KMS-11 (cell line): Measurements from ENCODE around the gene FAM117A.

Source experiments
- H2AFZ ChIP-seq: fragments of 200-600 bp; sonication (generic); 2 replicates; pipeline ENCODE4 v1.6.1; 2016; ENCODE audit warnings: antibody characterized with exemption, mixed run types, low read depth
- H3K27ac ChIP-seq: fragments of 200-600 bp; sonication (generic); 2 replicates; pipeline ENCODE4 v1.6.1; 2016; ENCODE audit warnings: mild to moderate bottlenecking, mixed run types
- H3K27me3 ChIP-seq: fragments of 200-600 bp; sonication (generic); 2 replicates; pipeline ENCODE4 v1.6.1; 2017; ENCODE audit warnings: mild to moderate bottlenecking, low read depth, mixed run types, moderate library complexity; ENCODE audit not compliant: insufficient read depth
- H3K36me3 ChIP-seq: fragments of 200-600 bp; sonication (generic); 2 replicates; pipeline ENCODE4 v1.6.1; 2017; ENCODE audit warnings: mild to moderate bottlenecking, mixed run types; ENCODE audit not compliant: insufficient read depth
- H3K4me1 ChIP-seq: fragments of 200-600 bp; sonication (generic); 2 replicates; pipeline ENCODE4 v1.6.1; 2016; ENCODE audit warnings: mild to moderate bottlenecking, low read depth, mixed run types; ENCODE audit not compliant: poor library complexity, severe bottlenecking
- H3K4me2 ChIP-seq: fragments of 200-600 bp; sonication (generic); 2 replicates; pipeline ENCODE4 v1.7.0; 2016; ENCODE audit warnings: mild to moderate bottlenecking, mixed run types
- H3K4me3 ChIP-seq: fragments of 200-600 bp; sonication (generic); IDR thresholded peaks from 2 replicates; pipeline ENCODE4 v1.6.1; 2017; ENCODE audit warnings: low read depth, low read length, mixed read lengths; ENCODE audit not compliant: insufficient read depth
- H3K79me2 ChIP-seq: fragments of 200-600 bp; sonication (generic); 2 replicates; pipeline ENCODE4 v1.6.1; 2016; ENCODE audit warnings: low read depth, mixed run types; ENCODE audit not compliant: insufficient read depth
- H3K9ac ChIP-seq: fragments of 200-600 bp; sonication (generic); 2 replicates; pipeline ENCODE4 v1.6.1; 2016; ENCODE audit warnings: mild to moderate bottlenecking, mixed run types
- H4K20me1 ChIP-seq: fragments of 200-600 bp; sonication (generic); 2 replicates; pipeline ENCODE4 v1.6.1; 2016; ENCODE audit warnings: mild to moderate bottlenecking, mixed run types; ENCODE audit not compliant: insufficient read depth
- TF ChIP-seq, protein P1 (sequence below): fragments of 200-600 bp; sonication (generic); conservative IDR thresholded peaks from 2 replicates; pipeline ENCODE4 v1.6.1; 2017; ENCODE audit warnings: low read depth, mild to moderate bottlenecking, antibody characterized with exemption, low read length, moderate library complexity, mixed read lengths

The FAM117A gene

DNA sequence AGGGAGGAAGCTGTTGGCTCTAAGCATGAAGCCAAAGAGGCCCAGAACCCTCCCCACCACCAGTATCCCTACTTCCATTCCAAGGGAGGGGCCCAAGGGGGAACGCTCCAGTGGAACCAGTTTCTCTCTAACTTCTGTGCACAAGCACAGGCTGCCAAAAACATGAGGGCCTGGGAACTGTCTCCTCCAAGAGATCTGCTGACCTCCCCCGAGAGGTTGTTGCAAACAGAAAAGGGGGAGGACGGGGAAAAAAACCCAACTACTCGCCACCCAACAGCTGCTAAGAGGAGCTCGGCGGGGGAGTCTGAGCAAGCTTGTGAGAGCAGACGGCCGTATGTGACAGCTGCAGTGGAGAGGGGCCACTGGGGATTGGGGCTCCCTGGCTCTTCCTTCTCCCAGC lies 40.5 kb downstream of the FAM117A start:
- Histone ChIP-seq H3K4me3 (no peak overlapping the region), H3K9ac (no peak overlapping the region), H3K79me2 (peaks cover 32% of the 10 kb centered on the region; the same call in 1 of the 2 replicates), H2AFZ (no peak overlapping the region), H3K27me3 (no peaks in the 10 kb centered on the region), H3K27ac (no peak overlapping the region), H3K4me1 (peaks cover 3% of the 10 kb centered on the region), H4K20me1 (no peaks in the 10 kb centered on the region), H3K36me3 (peaks cover 22% of the 10 kb centered on the region; the same call in 1 of the 2 replicates), H3K4me2 (no peak overlapping the region)
- TF ChIP-seq, protein P1, sequence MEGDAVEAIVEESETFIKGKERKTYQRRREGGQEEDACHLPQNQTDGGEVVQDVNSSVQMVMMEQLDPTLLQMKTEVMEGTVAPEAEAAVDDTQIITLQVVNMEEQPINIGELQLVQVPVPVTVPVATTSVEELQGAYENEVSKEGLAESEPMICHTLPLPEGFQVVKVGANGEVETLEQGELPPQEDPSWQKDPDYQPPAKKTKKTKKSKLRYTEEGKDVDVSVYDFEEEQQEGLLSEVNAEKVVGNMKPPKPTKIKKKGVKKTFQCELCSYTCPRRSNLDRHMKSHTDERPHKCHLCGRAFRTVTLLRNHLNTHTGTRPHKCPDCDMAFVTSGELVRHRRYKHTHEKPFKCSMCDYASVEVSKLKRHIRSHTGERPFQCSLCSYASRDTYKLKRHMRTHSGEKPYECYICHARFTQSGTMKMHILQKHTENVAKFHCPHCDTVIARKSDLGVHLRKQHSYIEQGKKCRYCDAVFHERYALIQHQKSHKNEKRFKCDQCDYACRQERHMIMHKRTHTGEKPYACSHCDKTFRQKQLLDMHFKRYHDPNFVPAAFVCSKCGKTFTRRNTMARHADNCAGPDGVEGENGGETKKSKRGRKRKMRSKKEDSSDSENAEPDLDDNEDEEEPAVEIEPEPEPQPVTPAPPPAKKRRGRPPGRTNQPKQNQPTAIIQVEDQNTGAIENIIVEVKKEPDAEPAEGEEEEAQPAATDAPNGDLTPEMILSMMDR, result no peak

DNA sequence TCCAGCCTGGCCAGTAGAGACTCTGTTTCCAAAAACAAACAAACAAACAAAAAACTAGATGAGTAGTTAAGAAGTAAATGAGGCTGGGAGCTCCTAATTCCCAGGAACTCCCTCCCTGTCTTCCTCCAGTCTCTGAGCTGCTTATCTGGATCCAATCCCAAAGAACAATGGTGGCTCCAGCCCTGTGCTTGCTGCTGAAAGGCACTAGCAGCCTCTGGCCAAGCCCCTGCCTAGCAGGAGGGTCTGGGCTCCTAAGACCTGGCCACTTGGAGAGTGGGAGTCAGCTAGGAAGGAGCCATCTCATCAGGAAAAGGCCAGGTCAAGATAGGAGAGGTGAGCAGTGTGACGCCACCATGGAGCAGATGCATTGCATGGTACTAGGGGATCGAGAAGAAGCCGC lies 41.9 kb downstream of the FAM117A start:
- H3K4me2 ChIP-seq, result no peak overlapping the region
- no peak overlapping the region for H3K4me3 ChIP-seq
- peaks cover 23% of the 10 kb centered on the region; the same call in 1 of the 2 replicates for H3K79me2 ChIP-seq
- H3K27me3 ChIP-seq, result no peaks in the 10 kb centered on the region
- H3K4me1 ChIP-seq, result peaks cover 3% of the 10 kb centered on the region
- H4K20me1 ChIP-seq, result no peaks in the 10 kb centered on the region
- no peak overlapping the region for H3K27ac ChIP-seq
- H3K9ac ChIP-seq, result no peak overlapping the region
- H2AFZ ChIP-seq, result no peak overlapping the region
- TF ChIP-seq, protein P1, result no peak
- peaks cover 29% of the 10 kb centered on the region; the same call in 1 of the 2 replicates for H3K36me3 ChIP-seq

DNA sequence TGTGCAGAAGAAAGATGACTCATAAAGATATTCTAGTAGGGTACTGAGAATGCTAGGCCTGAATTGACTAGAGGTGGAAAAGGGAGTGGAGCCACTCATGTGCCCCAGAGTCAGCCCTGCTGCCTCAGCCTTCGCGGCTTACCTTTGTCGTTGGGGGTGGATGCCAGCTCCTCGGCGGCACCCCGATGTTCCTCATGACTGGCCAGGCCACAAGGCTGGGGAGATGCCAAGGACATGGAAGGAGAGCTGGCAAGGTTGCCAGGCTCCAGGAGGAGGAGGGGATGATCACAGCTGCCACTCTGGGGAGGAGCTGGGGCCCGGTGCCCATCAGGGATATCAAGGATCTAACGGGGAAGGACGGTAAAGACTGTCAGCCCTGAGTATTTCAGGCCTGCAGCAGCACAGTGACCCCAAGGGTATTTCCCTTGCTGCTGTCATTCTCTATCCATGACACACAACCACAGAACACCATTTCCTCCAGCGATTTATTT lies 46.5 kb downstream of the FAM117A start:
- H2AFZ ChIP-seq, result no peak overlapping the region
- no peak overlapping the region for H3K9ac ChIP-seq
- no peak overlapping the region for H3K27ac ChIP-seq
- H3K4me2 ChIP-seq, result no peak overlapping the region
- H3K79me2 ChIP-seq, result no peaks in the 10 kb centered on the region
- H3K4me1 ChIP-seq, result no peaks in the 10 kb centered on the region
- no peak overlapping the region for H3K4me3 ChIP-seq
- TF ChIP-seq, protein P1, result no peak
- H4K20me1 ChIP-seq, result no peaks in the 10 kb centered on the region
- no peaks in the 10 kb centered on the region for H3K27me3 ChIP-seq
- H3K36me3 ChIP-seq, result peaks cover 31% of the 10 kb centered on the region; the same call in 1 of the 2 replicates

DNA sequence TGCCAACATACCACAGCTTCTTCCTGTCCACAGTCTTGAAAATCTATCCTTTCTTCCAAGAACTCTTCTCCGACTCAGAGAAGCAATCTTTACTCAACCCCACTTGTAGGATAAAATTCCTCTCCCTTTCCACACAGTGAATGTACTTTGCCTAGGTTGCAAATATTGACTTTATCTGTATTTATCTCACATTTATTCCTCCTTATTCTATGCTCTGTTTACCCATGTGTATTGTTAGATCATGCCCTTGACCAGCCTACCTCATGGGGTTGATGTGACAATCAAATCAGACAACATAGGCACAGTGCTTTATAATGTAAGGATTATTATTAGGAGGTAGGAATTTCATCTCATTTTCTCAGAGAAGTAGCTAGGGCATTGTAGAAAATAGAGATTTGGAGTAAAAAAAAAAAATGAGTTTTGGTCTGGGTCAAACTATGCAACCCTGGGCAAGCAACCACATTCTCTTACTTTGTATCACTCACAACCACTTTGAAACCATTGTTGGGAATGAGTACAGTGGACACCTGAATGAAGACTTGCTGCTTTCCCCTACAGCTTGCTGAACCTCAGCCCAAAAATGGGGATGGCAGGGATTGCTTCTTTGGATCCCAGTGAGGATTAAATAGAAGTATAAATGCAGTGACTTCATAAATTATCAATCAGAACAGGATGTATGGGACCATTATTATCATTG lies 47.1 kb downstream of the FAM117A start:
- Histone ChIP-seq H4K20me1 (no peaks in the 10 kb centered on the region), H3K27me3 (no peaks in the 10 kb centered on the region), H3K79me2 (no peaks in the 10 kb centered on the region), H3K4me1 (no peaks in the 10 kb centered on the region), H2AFZ (no peak overlapping the region), H3K36me3 (peaks cover 27% of the 10 kb centered on the region; the same call in 1 of the 2 replicates), H3K27ac (no peak overlapping the region), H3K4me3 (no peak overlapping the region), H3K9ac (no peak overlapping the region), H3K4me2 (no peak overlapping the region)
- TF ChIP-seq, protein P1, result no peak
